HCT116 (cell line): ENCODE measurements around the gene ACTN2. TPM values are rescaled to one million over a fixed set of nuclear protein-coding genes. Genes with fewer than 3 reads are reported as not detected.

Source experiments
- ATAC-seq: fragments of 200-7000 bp; cut with Tn5 transposase; 2 replicates; pipeline ENCODE4 v1.9.1; 2020; ENCODE audit warnings: mild to moderate bottlenecking, moderate library complexity
- BruUV-seq: library from RNA; stranded (reverse); fragments of 400-500 nt; replicated peaks from 2 replicates; lab custom pipeline; 2021; lab: Mats Ljungman, UMichigan
- CTCF ChIA-PET: fragments of 300-600 bp; sonication (Branson Sonifier 250); formaldehyde crosslinking; loops from one replicate; lab custom pipeline; 2021; ENCODE audit warnings: antibody characterized with exemption; lab: Charles Lee
- POLR2A ChIA-PET: fragments of 300-600, 350-600 bp; sonication (Branson Sonifier 250); formaldehyde crosslinking; loops from one replicate; lab custom pipeline; 2021; ENCODE audit warnings: antibody characterized with exemption; lab: Charles Lee
- RAD21 ChIA-PET, 2 experiments: fragments of 300-600 bp; sonication (Branson Sonifier 250); formaldehyde crosslinking; loops; one replicate each; lab custom pipeline; 2023; ENCODE audit warnings: low total read pairs in 2 of 2; ENCODE audit not compliant: uncharacterized antibody in 2 of 2, unreplicated experiment in 2 of 2, low non-redundant PET in 1 of 2; lab: Charles Lee
- DNase-seq: peaks from one replicate; pipeline ENCODE4 v3.0.0-alpha.2; 2010; ENCODE audit warnings: low read depth, low spot score
- H2AFZ ChIP-seq: fragments of 200-600 bp; shearing (Covaris generic), sonication (generic); 2 replicates; pipeline ENCODE4 v1.6.1; 2017; ENCODE audit warnings: low read depth, mixed run types, mixed read lengths, antibody characterized with exemption, low read length; ENCODE audit not compliant: poor library complexity, severe bottlenecking
- H3K27ac ChIP-seq: 2 replicates; pipeline ENCODE4 v1.5.1; 2012; ENCODE audit warnings: low read depth, low read length
- H3K27me3 ChIP-seq: fragments of 200-600 bp; sonication (generic); 2 replicates; pipeline ENCODE4 v1.6.1; 2016; ENCODE audit warnings: mixed run types, low read length, mixed read lengths; ENCODE audit not compliant: insufficient read depth
- H3K36me3 ChIP-seq, 2 experiments: fragments of 200-500 bp in 1 of 2; fragments of 200-600 bp in 1 of 2; sonication (Bioruptor generic) in 1 of 2; sonication (generic) in 1 of 2; 2 replicates each; pipeline versions ENCODE4 v1.5.1 to v1.6.1; 2014 to 2016; ENCODE audit warnings: low read length in 2 of 2, inconsistent platforms in 1 of 2, mixed read lengths in 1 of 2, mixed run types in 1 of 2; ENCODE audit not compliant: insufficient read depth in 2 of 2, control insufficient read depth in 1 of 2
- H3K4me1 ChIP-seq, 2 experiments: fragments of 200-600 bp in 1 of 2; sonication (generic) in 1 of 2; 2 replicates each; pipeline versions ENCODE4 v1.5.1 to v1.6.1; 2012 to 2017; ENCODE audit warnings: low read length in 2 of 2, inconsistent platforms in 1 of 2, mild to moderate bottlenecking in 1 of 2, mixed read lengths in 1 of 2, mixed run types in 1 of 2, moderate library complexity in 1 of 2; ENCODE audit not compliant: insufficient read depth in 2 of 2, control insufficient read depth in 1 of 2
- H3K4me2 ChIP-seq: fragments of 200-600 bp; sonication (generic); 2 replicates; pipeline ENCODE4 v1.6.1; 2017; ENCODE audit warnings: mixed run types, low read length, mixed read lengths
- H3K4me3 ChIP-seq, 2 experiments: fragments of 200-600 bp in 1 of 2; sonication (generic) in 1 of 2; replicated peaks in 1 of 2; 2 replicates each; pipeline ENCODE4 v1.5.1; 2011 to 2016; ENCODE audit warnings: low read length in 2 of 2, control low read depth in 1 of 2, low read depth in 1 of 2, mild to moderate bottlenecking in 1 of 2, mixed read lengths in 1 of 2, mixed run types in 1 of 2
- H3K79me2 ChIP-seq: fragments of 200-600 bp; sonication (generic); 2 replicates; pipeline ENCODE4 v1.6.1; 2017; ENCODE audit warnings: mild to moderate bottlenecking, mixed run types, low read length, moderate library complexity, mixed read lengths; ENCODE audit not compliant: insufficient read depth
- H3K9ac ChIP-seq: fragments of 200-600 bp; sonication (generic); 2 replicates; pipeline ENCODE4 v1.6.1; 2016; ENCODE audit warnings: low read length, mixed read lengths
- H3K9me2 ChIP-seq: fragments of 200-600 bp; sonication (generic), shearing (Covaris generic); 2 replicates; pipeline ENCODE4 v1.6.1; 2017; ENCODE audit warnings: mixed run types, mild to moderate bottlenecking, moderate library complexity; ENCODE audit not compliant: insufficient read depth
- H3K9me3 ChIP-seq, 2 experiments: fragments of 200-500 bp in 1 of 2; fragments of 200-600 bp in 1 of 2; sonication (Bioruptor generic) in 1 of 2; sonication (generic) in 1 of 2; 2 replicates each; pipeline ENCODE4 v1.6.1; 2014 to 2017; ENCODE audit warnings: low read length in 2 of 2, mixed read lengths in 2 of 2, inconsistent platforms in 1 of 2, low read depth in 1 of 2, mild to moderate bottlenecking in 1 of 2, mixed run types in 1 of 2, moderate library complexity in 1 of 2; ENCODE audit not compliant: control insufficient read depth in 1 of 2, insufficient read depth in 1 of 2
- H4K20me1 ChIP-seq: fragments of 200-600 bp; sonication (generic), shearing (Covaris generic); 2 replicates; pipeline ENCODE4 v1.6.1; 2017; ENCODE audit warnings: mixed run types, mild to moderate bottlenecking, moderate library complexity; ENCODE audit not compliant: insufficient read depth
- CBX3 ChIP-seq: IDR thresholded peaks from 2 replicates; pipeline ENCODE4 v1.6.1; 2012; ENCODE audit warnings: low read depth
- CTCF ChIP-seq, 3 experiments: fragments of 200-600 bp in 1 of 3; sonication (generic) in 1 of 3; IDR thresholded peaks in 2 of 3; conservative IDR thresholded peaks in 1 of 3; 2 replicates each; pipeline ENCODE4 v1.5.1; 2012 to 2017; ENCODE audit warnings: low read depth in 2 of 3, low read length in 2 of 3, antibody characterized with exemption in 1 of 3, borderline replicate concordance in 1 of 3, control low read depth in 1 of 3, mild to moderate bottlenecking in 1 of 3, mixed read lengths in 1 of 3, mixed run types in 1 of 3, moderate library complexity in 1 of 3; ENCODE audit not compliant: insufficient read depth in 1 of 3
- EGR1 ChIP-seq: IDR thresholded peaks from 2 replicates; pipeline ENCODE4 v1.6.1; 2012; ENCODE audit warnings: low read depth
- EZH2phosphoT487 ChIP-seq: fragments of 200-600 bp; IDR thresholded peaks from 2 replicates; pipeline ENCODE4 v1.6.1; 2018; ENCODE audit warnings: antibody characterized with exemption, borderline replicate concordance
- JUND ChIP-seq: IDR thresholded peaks from 2 replicates; pipeline ENCODE4 v1.6.1; 2012
- POLR2A ChIP-seq: IDR thresholded peaks from 2 replicates; pipeline ENCODE4 v1.7.0; 2011; ENCODE audit warnings: borderline replicate concordance; ENCODE audit not compliant: insufficient read depth, insufficient read length; ENCODE audit errors: extremely low read depth
- POLR2AphosphoS5 ChIP-seq: IDR thresholded peaks from 2 replicates; pipeline ENCODE4 v1.6.1; 2011; ENCODE audit warnings: mild to moderate bottlenecking, low read depth, low read length, moderate library complexity
- RAD21 ChIP-seq: IDR thresholded peaks from 2 replicates; pipeline ENCODE4 v1.6.1; 2012; ENCODE audit warnings: low read depth, mild to moderate bottlenecking
- SIN3A ChIP-seq: IDR thresholded peaks from 2 replicates; pipeline ENCODE4 v1.6.1; 2012; ENCODE audit warnings: low read depth
- TCF7L2 ChIP-seq: IDR thresholded peaks from 2 replicates; pipeline ENCODE4 v1.7.0; 2011; ENCODE audit warnings: borderline replicate concordance, inconsistent platforms; ENCODE audit not compliant: insufficient read depth, insufficient read length; ENCODE audit errors: extremely low read depth
- YY1 ChIP-seq: IDR thresholded peaks from 2 replicates; pipeline ENCODE4 v1.6.1; 2011; ENCODE audit warnings: low read length, low read depth, moderate library complexity, mild to moderate bottlenecking; ENCODE audit not compliant: insufficient replicate concordance; ENCODE audit errors: extremely low read depth
- ZBTB33 ChIP-seq: IDR thresholded peaks from 2 replicates; pipeline ENCODE4 v1.6.1; 2011; ENCODE audit warnings: mild to moderate bottlenecking, low read length, moderate library complexity; ENCODE audit not compliant: insufficient replicate concordance; ENCODE audit errors: extremely low read depth
- ZFX ChIP-seq: fragments of 450-650 bp; IDR thresholded peaks from 2 replicates; pipeline ENCODE4 v1.6.1; 2017
- intact Hi-C: fragments of 100-400 bp; cut with micrococcal nuclease; formaldehyde crosslinking; loops from 2 replicates; pipeline ENCODE4 v1.10.0; 2022
- total RNA-seq: library from RNA; stranded (reverse); gene quantifications from one replicate; pipeline ENCODE4 v1.2.1, GENCODE V29; 2021; ENCODE audit not compliant: unreplicated experiment
- TF ChIP-seq, protein P1 (sequence below): IDR thresholded peaks from 2 replicates; pipeline ENCODE4 v1.6.1; 2012
- TF ChIP-seq, protein P2 (sequence below): IDR thresholded peaks from 2 replicates; pipeline ENCODE4 v1.6.1; 2012; ENCODE audit warnings: low read depth

Gene ACTN2
- total RNA-seq, 1 experiment from 2014 or later = 0.20 TPM

DNA sequence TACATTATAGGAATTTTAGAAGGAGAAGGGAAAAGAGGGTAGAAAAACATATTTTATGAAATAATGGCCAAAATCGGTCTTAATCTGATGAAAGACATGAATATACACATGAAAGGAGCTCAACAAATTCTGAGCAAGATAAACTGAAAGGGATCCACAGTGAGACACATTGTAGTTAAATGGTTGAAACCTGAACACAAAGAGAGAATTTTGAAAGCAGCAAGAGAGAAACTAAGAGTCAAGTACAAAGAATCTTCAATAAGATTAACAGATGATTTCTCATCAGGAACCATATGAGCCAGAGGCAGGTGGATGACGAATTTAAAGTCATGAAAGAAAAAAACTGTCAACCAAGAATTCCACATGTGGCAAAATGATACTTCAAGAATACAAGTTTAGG is 93.0 kb downstream of the ACTN2 start:
- Histone ChIP-seq H3K79me2 (no peaks in the 10 kb centered on the region), H3K36me3 (no peaks in the 10 kb centered on the region), H3K27ac (no peak overlapping the region), H3K27me3 (no peaks in the 10 kb centered on the region), H4K20me1 (no peaks in the 10 kb centered on the region), H3K4me3 (no peak overlapping the region), H3K9ac (no peak overlapping the region), H3K4me2 (no peak overlapping the region), H3K4me1 (no peaks in the 10 kb centered on the region), H3K9me2 (no peaks in the 10 kb centered on the region), H3K9me3 (0 out of 4 replicates have a peak, but pooled peaks cover 0 to 3% of the 10 kb centered on the region in 2 experiments), H2AFZ (no peak overlapping the region)
- POLR2A ChIA-PET = no interaction called here
- no TSS peak for BruUV-seq
- no peak for TF ChIP-seq EGR1
- TF ChIP-seq, protein P1, sequence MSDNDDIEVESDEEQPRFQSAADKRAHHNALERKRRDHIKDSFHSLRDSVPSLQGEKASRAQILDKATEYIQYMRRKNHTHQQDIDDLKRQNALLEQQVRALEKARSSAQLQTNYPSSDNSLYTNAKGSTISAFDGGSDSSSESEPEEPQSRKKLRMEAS = no peak
- TF ChIP-seq POLR2A = no peak
- no peak for TF ChIP-seq POLR2AphosphoS5
- no peak for TF ChIP-seq TCF7L2
- TF ChIP-seq, protein P2, sequence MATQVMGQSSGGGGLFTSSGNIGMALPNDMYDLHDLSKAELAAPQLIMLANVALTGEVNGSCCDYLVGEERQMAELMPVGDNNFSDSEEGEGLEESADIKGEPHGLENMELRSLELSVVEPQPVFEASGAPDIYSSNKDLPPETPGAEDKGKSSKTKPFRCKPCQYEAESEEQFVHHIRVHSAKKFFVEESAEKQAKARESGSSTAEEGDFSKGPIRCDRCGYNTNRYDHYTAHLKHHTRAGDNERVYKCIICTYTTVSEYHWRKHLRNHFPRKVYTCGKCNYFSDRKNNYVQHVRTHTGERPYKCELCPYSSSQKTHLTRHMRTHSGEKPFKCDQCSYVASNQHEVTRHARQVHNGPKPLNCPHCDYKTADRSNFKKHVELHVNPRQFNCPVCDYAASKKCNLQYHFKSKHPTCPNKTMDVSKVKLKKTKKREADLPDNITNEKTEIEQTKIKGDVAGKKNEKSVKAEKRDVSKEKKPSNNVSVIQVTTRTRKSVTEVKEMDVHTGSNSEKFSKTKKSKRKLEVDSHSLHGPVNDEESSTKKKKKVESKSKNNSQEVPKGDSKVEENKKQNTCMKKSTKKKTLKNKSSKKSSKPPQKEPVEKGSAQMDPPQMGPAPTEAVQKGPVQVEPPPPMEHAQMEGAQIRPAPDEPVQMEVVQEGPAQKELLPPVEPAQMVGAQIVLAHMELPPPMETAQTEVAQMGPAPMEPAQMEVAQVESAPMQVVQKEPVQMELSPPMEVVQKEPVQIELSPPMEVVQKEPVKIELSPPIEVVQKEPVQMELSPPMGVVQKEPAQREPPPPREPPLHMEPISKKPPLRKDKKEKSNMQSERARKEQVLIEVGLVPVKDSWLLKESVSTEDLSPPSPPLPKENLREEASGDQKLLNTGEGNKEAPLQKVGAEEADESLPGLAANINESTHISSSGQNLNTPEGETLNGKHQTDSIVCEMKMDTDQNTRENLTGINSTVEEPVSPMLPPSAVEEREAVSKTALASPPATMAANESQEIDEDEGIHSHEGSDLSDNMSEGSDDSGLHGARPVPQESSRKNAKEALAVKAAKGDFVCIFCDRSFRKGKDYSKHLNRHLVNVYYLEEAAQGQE = no peak
- TF ChIP-seq EZH2phosphoT487 = no peak
- TF ChIP-seq ZBTB33 = no peak
- no peak for TF ChIP-seq ZFX
- no peak for TF ChIP-seq YY1
- no peak for TF ChIP-seq CTCF (IDR thresholded peaks at IDR 0.05 in 2 of 3, conservative IDR thresholded peaks at IDR 0.05 in 1 of 3; ENCODE audit: borderline replicate concordance in 1 of 3, insufficient read depth in 1 of 3, low read depth in 2 of 3, low read length in 2 of 3)
- TF ChIP-seq JUND = no peak
- TF ChIP-seq RAD21 = no peak
- TF ChIP-seq SIN3A = no peak
- TF ChIP-seq CBX3 = no peak
- no peak for ATAC-seq
- intact Hi-C loops = no loop called here
- RAD21 ChIA-PET = no interaction called here
- CTCF ChIA-PET = no interaction called here
- DNase-seq = no peak
